H4 (cell line): ENCODE data around the gene MED13L. TPM values are rescaled to one million over a fixed set of nuclear protein-coding genes. Genes with fewer than 3 reads are reported as not detected.
A peak's percentile ranks its signal among the peaks of the same experiment; 100 is the strongest.
"Not testable (repeated sequence)": the region's sequence is repeated elsewhere in the genome, so short reads cannot be mapped to it uniquely, and the experiment has no call there.

Experiments
- DNase-seq: peaks from one replicate; pipeline ENCODE4 v3.0.0-alpha.2; 2015; ENCODE audit warnings: low spot score
- total RNA-seq: library from RNA; depleted of rRNA; stranded (reverse); fragments of >200 nt; shearing (Covaris generic); gene quantifications from 2 replicates; pipeline ENCODE4 v1.2.3, GENCODE V29; 2014

MED13L gene
- total RNA-seq, 1 experiment from 2014 or later = 19.7 TPM

- DNase-seq = no peak
These were observed 29.1 kb downstream of the MED13L start for GRCh38 chr12:116248433-116248832.

GRCh38 chr12:116247377-116247776 is 30.1 kb downstream of the MED13L start:
- no peak for DNase-seq

- DNase-seq = no peak
These were observed 30.9 kb downstream of the MED13L start for GRCh38 chr12:116246490-116247179.

GRCh38 chr12:116245189-116245588 is 32.3 kb downstream of the MED13L start:
- DNase-seq = no peak

GRCh38 chr12:116244474-116245090 is 32.9 kb downstream of the MED13L start:
- no peak for DNase-seq

GRCh38 chr12:116244001-116244400 is 33.5 kb downstream of the MED13L start:
- no peak for DNase-seq

- DNase-seq = no peak
These were observed 34.8 kb downstream of the MED13L start for GRCh38 chr12:116242740-116243139.

- DNase-seq = no peak
These were observed 36.2 kb downstream of the MED13L start for GRCh38 chr12:116241157-116241759.

- not testable (repeated sequence) for DNase-seq
These were observed 38.8 kb downstream of the MED13L start for GRCh38 chr12:116238570-116239119.

- no peak for DNase-seq
These were observed 39.3 kb downstream of the MED13L start for GRCh38 chr12:116238149-116238548.

- DNase-seq = no peak
These were observed 40.5 kb downstream of the MED13L start for GRCh38 chr12:116236976-116237375.

GRCh38 chr12:116236148-116236731 is 41.3 kb downstream of the MED13L start:
- peak; percentile 53 for DNase-seq

GRCh38 chr12:116234148-116234547 is 43.3 kb downstream of the MED13L start:
- DNase-seq = not testable (repeated sequence)

- DNase-seq = no peak
These were observed 43.8 kb downstream of the MED13L start for GRCh38 chr12:116233669-116234068.

- DNase-seq = no peak
These were observed 49.7 kb downstream of the MED13L start for GRCh38 chr12:116227811-116228210.

GRCh38 chr12:116226026-116226425 is 51.5 kb downstream of the MED13L start:
- no peak for DNase-seq

GRCh38 chr12:116222358-116222757 is 55.1 kb downstream of the MED13L start:
- peak; percentile 72 for DNase-seq

- DNase-seq = no peak
These were observed 56.7 kb downstream of the MED13L start for GRCh38 chr12:116220756-116221155.

- DNase-seq = no peak
These were observed 60.3 kb downstream of the MED13L start for GRCh38 chr12:116217045-116217735.

- DNase-seq = no peak
These were observed 61.3 kb downstream of the MED13L start for GRCh38 chr12:116216022-116216756.

GRCh38 chr12:116215023-116215422 is 62.5 kb downstream of the MED13L start:
- no peak for DNase-seq
